ENCODE data around the gene AHI1.

Gene AHI1

GRCh38 chr6:135497412-135498184, at the start of gene AHI1:
Gene AHI1 (minus strand): TSS chr6:135497740. CDS start chr6:135492237, 5,503 bp downstream.
- DNase-seq: peak; percentile 97

DNA sequence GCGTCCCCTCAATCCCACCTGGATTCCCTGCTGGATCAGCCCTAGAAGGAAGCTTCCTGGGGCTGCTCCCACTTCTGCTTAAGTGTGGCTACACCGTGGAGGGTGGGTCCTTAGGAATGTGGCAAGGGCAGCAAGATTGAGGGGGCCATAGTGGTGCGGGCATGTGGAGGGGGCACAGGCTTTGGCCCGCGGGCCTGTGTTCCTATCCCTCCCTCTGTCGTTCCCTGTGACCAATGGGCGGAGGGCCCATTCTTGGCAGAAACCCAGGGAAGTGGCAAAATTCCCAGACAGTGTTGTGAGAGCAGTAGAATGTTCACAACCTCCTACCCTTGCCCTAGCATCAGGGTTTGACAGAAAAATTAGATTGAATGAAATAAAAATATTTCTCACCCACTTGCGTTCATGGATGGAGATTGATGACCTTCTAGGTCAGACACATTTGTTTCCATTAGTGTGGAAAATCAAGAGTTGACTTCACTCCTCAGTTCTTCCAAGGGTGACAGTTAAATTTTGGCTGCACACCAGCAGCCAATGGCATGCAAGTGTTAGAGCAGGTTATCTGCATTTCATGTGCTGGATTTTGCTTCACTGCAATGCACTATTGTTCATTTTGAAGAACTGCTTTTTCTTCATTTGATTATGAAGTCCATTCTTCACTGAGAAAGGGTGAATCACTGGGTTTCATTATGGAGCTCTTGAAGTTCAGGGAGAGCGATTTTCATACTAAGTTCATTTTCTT, 49.3 kb upstream of the AHI1 start:
- no peak for DNase-seq

- no peak for DNase-seq
Observed at GRCh38 chr6:135546206-135546605, 48.7 kb upstream of the AHI1 start.

DNA sequence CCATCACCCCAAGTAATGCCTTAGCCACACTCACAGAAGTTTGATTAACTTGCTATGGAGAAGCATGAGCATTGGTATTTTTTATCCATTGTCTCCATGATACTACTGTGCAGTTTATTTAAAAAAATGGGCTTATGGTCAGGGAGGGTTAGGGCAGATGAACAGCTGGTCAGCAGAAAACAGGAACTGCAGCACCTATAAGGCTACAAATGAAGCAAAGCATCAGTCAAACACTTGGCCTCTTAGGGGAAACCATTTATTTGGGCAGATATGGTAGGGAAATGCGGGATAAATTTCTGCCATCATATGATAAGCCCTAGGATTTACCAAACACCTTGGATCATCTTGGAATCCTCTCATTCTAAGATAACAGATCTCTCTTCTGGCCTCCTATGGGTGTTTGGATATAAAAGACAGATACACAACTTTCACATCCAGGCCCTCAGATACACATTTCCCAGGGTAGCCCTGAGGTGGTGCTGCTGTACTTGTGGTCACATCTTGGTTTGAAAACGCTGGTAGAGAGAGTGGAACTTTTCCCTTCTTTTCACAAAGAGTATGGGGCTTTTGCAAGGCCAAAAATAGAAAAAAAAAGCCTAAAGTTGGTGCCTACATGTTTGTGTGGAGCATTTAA, 42.8 kb upstream of the AHI1 start:
- peak; percentile 53 for DNase-seq

- peak; percentile 20 for DNase-seq
Observed at GRCh38 chr6:135537741-135538301, 40.3 kb upstream of the AHI1 start.

- DNase-seq: peak; percentile 78
Observed at GRCh38 chr6:135535989-135536414, 38.5 kb upstream of the AHI1 start.

- peak; percentile 28 for DNase-seq
Observed at GRCh38 chr6:135534773-135535380, 37.3 kb upstream of the AHI1 start.

DNA sequence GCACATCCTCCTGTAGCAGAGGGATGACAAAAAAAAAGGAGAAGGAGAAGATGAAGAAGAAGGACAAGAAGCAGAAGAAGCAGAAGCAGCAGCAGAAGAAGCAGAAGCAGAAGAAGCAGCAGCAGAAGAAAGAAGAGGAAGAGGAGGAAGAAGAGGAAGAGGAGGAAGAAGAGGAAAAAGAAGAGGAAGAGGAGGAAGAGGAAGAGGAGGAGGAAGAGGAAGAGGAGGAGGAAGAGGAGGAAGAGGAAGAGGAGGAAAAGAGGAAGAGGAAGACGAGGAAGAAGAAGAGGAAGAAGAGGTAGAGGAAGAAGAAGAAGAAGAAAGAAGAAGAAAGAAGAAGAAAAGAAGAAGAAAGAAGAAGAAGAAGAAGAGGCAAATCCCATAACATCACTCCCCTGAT, 35.0 kb upstream of the AHI1 start:
- DNase-seq: no peak

GRCh38 chr6:135531954-135532490, 34.5 kb upstream of the AHI1 start:
- DNase-seq: no peak

- DNase-seq: no peak
Observed at GRCh38 chr6:135530113-135530512, 32.6 kb upstream of the AHI1 start.

DNA sequence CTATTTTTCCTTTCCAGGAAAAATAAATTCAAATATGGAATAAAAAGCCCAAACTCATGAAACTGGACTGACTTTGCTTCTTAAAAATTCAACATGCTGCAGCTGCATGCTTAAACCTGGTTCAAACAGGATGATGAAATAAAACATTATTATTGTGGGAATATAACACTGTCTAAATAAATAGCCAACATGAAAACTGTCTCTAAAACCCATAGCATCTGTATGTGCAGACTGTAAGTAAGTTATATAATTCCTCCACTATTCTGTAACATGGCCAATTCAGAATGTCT, 30.4 kb upstream of the AHI1 start:
- no peak for DNase-seq

- no peak for DNase-seq
Observed at GRCh38 chr6:135527116-135527959, 29.8 kb upstream of the AHI1 start.

- peak; percentile 93 for DNase-seq
Observed at GRCh38 chr6:135525594-135525993, 28.1 kb upstream of the AHI1 start.

DNA sequence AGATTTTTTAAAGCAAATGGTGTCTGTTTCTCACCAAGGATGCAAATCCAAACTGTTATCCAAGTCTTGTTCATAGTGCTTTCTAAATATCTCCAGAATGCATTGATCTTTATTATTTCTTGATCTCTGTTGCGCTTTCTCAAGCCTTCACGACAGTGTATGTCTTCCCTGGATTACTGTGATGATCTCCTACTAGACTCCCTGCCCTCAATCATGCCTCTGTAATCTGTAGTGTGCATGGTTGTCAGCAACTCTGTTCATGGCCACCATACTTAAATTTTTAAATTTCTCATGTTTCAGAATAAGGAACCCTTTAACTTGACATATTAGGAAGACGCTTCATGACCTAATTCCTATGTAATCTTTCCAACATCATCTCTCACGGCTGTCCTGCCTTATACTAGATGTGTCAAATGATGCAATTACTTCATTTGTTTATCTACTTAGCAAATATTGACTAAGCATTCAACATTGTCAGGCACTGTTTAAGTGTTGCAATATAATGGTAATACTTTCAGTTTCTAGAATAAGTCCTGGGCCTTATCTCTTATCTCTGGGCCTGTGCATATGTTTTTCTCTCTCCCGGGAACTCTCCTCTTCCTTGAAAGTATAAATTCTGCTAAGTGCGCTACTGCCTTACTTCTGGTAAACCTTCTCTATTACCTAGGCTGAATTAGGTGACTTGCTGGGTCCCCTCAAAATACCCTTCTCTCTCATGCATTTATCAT, 25.6 kb upstream of the AHI1 start:
- peak; percentile 95 for DNase-seq

- DNase-seq: no peak
Observed at GRCh38 chr6:135521431-135521830, 23.9 kb upstream of the AHI1 start.

- no peak for DNase-seq
Observed at GRCh38 chr6:135520781-135521180, 23.2 kb upstream of the AHI1 start.

DNA sequence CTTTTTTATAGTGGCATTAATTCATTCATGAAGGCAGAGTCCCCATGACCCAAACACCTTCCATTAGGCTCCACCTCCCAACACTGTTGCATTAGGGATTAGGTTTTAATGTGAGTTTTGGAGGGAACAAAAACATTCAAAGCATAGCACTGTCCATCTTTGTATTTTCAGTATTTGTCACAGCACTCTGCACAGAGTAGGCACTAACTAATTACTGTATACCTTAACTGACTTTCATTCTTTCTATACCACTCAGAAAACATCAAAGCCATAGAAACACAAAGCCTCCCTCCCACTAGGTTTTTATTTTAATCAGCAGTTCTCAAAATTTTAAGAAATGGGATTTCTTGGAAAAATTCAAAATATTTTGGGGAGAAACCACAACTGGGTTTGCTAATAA, 21.8 kb upstream of the AHI1 start:
- no peak for DNase-seq

DNA sequence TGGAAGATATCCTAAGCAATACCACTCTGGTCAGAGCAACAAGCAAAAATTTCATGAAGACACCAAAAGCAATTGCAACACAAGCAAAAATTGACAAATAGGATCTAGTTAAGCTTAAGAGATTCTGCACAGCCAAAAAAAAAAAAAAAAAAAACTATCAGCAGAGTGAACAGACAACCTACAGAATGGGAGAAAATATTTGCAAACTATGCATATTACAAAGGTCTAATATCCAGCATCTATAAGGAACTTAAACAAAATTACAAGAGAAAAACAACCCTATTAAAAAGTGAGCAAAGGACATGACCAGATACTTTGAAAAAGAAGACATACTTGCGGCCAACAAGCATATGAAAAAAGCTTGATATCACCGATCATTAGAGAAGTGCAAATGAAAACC, 20.0 kb upstream of the AHI1 start:
- no peak for DNase-seq

DNA sequence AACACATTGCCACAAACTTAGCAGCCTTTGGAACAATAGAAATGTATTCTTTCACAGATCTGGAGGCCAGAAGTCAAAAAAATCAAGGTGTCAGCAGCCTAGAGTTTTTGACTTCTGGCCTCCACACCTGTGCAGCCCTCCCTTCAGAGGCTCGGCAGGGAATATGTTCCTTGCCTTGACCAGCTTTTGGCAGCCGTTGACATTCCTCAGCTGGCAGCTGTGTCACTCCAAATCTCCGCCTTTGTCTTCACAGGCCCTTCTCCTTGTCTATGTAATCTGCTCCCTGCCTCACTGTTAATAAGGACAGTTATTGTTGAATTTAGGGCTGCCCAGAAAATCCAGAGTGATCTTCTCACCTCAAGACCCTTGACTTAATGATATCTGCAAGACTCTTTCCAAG, 17.2 kb upstream of the AHI1 start:
- no peak for DNase-seq

GRCh38 chr6:135506270-135506997, 8.9 kb upstream of the AHI1 start:
- DNase-seq: peak; percentile 87

GRCh38 chr6:135505648-135506047, 8.1 kb upstream of the AHI1 start:
- DNase-seq: no peak

All from OCI-M1 (cell line).